Measurements from ENCODE around the gene TMEM131.

DNA sequence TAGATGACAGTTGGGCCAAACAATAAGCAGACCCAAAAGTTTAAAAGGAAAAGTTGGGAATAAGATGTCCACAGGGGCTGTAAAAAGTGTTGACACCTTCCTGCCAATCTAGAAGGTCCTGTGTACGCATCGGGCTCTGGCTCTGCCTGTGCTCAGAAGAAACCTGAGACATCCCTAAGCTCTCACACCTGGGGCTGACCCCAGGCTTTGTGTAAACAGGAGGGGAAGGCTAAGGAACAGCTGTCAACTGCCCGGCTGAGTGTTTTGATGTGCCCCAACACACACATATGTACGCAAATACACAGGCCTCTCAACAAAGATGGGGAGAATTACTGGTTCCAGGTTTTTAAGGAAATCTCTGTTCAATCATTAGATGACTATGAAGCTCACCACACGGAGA is 59.5 kb downstream of the TMEM131 start:
- TF ChIP-seq, protein P1, sequence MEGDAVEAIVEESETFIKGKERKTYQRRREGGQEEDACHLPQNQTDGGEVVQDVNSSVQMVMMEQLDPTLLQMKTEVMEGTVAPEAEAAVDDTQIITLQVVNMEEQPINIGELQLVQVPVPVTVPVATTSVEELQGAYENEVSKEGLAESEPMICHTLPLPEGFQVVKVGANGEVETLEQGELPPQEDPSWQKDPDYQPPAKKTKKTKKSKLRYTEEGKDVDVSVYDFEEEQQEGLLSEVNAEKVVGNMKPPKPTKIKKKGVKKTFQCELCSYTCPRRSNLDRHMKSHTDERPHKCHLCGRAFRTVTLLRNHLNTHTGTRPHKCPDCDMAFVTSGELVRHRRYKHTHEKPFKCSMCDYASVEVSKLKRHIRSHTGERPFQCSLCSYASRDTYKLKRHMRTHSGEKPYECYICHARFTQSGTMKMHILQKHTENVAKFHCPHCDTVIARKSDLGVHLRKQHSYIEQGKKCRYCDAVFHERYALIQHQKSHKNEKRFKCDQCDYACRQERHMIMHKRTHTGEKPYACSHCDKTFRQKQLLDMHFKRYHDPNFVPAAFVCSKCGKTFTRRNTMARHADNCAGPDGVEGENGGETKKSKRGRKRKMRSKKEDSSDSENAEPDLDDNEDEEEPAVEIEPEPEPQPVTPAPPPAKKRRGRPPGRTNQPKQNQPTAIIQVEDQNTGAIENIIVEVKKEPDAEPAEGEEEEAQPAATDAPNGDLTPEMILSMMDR (conservative IDR thresholded peaks at IDR 0.05) = no peak
- TF ChIP-seq EZH2 (IDR thresholded peaks at IDR 0.05; ENCODE audit: low read depth) = no peak

All from PC-9 (cell line).